22Rv1 (cell line): ENCODE measurements around the gene PRLH.

Experiments
- CTCF ChIP-seq: fragments of 450-650 bp; IDR thresholded peaks from 2 replicates; pipeline ENCODE4 v1.5.1; 2017; ENCODE audit warnings: mild to moderate bottlenecking
- ZFX ChIP-seq: fragments of 450-650 bp; IDR thresholded peaks from 2 replicates; pipeline ENCODE4 v1.6.1; 2017; ENCODE audit warnings: antibody characterized with exemption, borderline replicate concordance

- no peak for TF ChIP-seq CTCF
- no peak for TF ChIP-seq ZFX
Measured at GRCh38 chr2:237602409-237602808, 36.0 kb downstream of the PRLH start.
